Right kidney (tissue), 1 donor: ENCODE measurements around the gene ANKAR.

Experiments used
- DNase-seq: peaks from one replicate; pipeline ENCODE4 v3.0.0-alpha.2; 2016

ANKAR gene

DNA sequence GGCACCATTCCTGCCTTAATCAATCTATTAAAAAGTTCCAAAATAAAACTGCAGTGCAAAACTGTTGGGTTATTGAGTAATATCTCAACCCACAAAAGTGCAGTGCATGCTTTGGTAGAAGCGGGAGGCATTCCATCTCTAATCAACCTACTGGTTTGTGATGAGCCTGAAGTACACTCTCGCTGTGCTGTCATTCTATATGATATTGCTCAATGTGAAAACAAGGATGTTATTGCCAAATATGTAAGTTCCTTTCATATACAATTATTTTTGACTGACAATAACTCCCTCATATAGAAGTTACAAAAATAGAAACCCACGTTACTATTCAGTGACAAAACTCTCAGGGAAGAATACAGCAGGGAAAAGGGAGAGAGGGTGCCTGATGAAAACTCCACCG is 45.1 kb downstream of the ANKAR start:
- no peak for DNase-seq

DNA sequence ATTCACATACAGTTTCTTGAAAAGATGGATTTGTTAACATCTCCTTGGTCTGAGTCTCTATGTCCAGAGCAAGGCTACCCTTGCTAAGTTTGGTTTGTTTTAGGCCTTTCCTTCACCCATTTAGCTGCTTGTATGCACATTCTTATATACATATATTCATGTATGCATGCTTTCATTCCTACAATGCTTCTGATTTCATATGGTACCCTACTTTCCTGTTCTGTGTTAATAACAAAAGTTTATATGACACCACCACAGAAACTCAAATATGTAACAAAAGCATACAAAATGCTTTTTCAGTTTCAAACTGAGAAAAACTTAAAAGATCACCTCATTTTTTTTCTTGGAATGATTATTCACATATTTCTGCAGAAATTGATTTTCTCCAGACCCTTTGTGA is 48.7 kb downstream of the ANKAR start:
- no peak for DNase-seq
